Mesenchymal stem cell (in vitro differentiated cells and primary cell): Measurements from ENCODE around the gene SMOC2.
"Not testable (repeated sequence)": the region's sequence is repeated elsewhere in the genome, so short reads cannot be mapped to it uniquely, and the experiment has no call there.

Source experiments
- DNase-seq: peaks from one replicate; pipeline ENCODE4 v3.0.0-alpha.2; 2013
- H2AFZ ChIP-seq: one replicate; pipeline ENCODE4 v1.6.1; 2013; ENCODE audit warnings: low read depth, mild to moderate bottlenecking, control low read depth, inconsistent platforms, low read length, moderate library complexity
- H2AK5ac ChIP-seq: 2 replicates; pipeline ENCODE4 v1.6.1; 2013; ENCODE audit warnings: low read length, moderate library complexity, mild to moderate bottlenecking, inconsistent platforms; ENCODE audit not compliant: severe bottlenecking
- H2BK120ac ChIP-seq: one replicate; pipeline ENCODE4 v1.6.1; 2013; ENCODE audit warnings: low read depth, mild to moderate bottlenecking, inconsistent platforms, low read length, moderate library complexity
- H2BK12ac ChIP-seq, 2 experiments: one replicate each; pipeline ENCODE4 v1.6.1; 2013; ENCODE audit warnings: inconsistent platforms in 2 of 2, low read length in 2 of 2, mild to moderate bottlenecking in 2 of 2, moderate library complexity in 2 of 2, control low read depth in 1 of 2
- H2BK15ac ChIP-seq: one replicate; pipeline ENCODE4 v1.6.1; 2013; ENCODE audit warnings: mild to moderate bottlenecking, low read depth, inconsistent platforms; ENCODE audit not compliant: poor library complexity, severe bottlenecking
- H2BK5ac ChIP-seq: 2 replicates; pipeline ENCODE4 v1.6.1; 2013; ENCODE audit warnings: low read depth, mild to moderate bottlenecking, low read length, control low read depth, inconsistent platforms; ENCODE audit not compliant: poor library complexity, severe bottlenecking
- H3K14ac ChIP-seq, 2 experiments: one replicate each; pipeline ENCODE4 v1.6.1; 2013; ENCODE audit warnings: inconsistent platforms in 2 of 2, low read length in 2 of 2, control low read depth in 1 of 2, mild to moderate bottlenecking in 1 of 2, moderate library complexity in 1 of 2
- H3K18ac ChIP-seq, 2 experiments: one replicate each; pipeline ENCODE4 v1.6.1; 2013; ENCODE audit warnings: inconsistent platforms in 2 of 2, low read length in 2 of 2, control low read depth in 1 of 2, low read depth in 1 of 2, mild to moderate bottlenecking in 1 of 2
- H3K23ac ChIP-seq, 2 experiments: one replicate each; pipeline ENCODE4 v1.6.1; 2013; ENCODE audit warnings: inconsistent platforms in 2 of 2, low read length in 2 of 2, mild to moderate bottlenecking in 2 of 2, moderate library complexity in 2 of 2, control low read depth in 1 of 2
- H3K27ac ChIP-seq: 2 replicates; pipeline ENCODE4 v1.5.1; 2013; ENCODE audit warnings: mild to moderate bottlenecking, moderate library complexity, low read length, control low read depth, inconsistent platforms; ENCODE audit not compliant: poor library complexity, severe bottlenecking
- H3K27me3 ChIP-seq, 2 experiments: 2 replicates each; pipeline versions ENCODE4 v1.6.1 to v1.7.0; 2013; ENCODE audit warnings: low read length in 2 of 2, mild to moderate bottlenecking in 2 of 2, moderate library complexity in 2 of 2, control low read depth in 1 of 2, inconsistent platforms in 1 of 2; ENCODE audit not compliant: control insufficient read depth in 1 of 2, insufficient read depth in 1 of 2
- H3K36me3 ChIP-seq, 2 experiments: 2 replicates each; pipeline versions ENCODE4 v1.6.1 to v1.7.0; 2013; ENCODE audit warnings: low read length in 2 of 2, control low read depth in 1 of 2, inconsistent platforms in 1 of 2, low read depth in 1 of 2, mild to moderate bottlenecking in 1 of 2; ENCODE audit not compliant: insufficient read depth in 2 of 2, control insufficient read depth in 1 of 2
- H3K4ac ChIP-seq, 2 experiments: one replicate each; pipeline ENCODE4 v1.6.1; 2013; ENCODE audit warnings: inconsistent platforms in 2 of 2, low read length in 2 of 2, mild to moderate bottlenecking in 2 of 2, moderate library complexity in 2 of 2, control low read depth in 1 of 2, low read depth in 1 of 2
- H3K4me1 ChIP-seq: 2 replicates; pipeline ENCODE4 v1.6.1; 2013; ENCODE audit warnings: low read depth, low read length, control low read depth; ENCODE audit not compliant: control insufficient read depth, insufficient read depth
- H3K4me2 ChIP-seq: 2 replicates; pipeline ENCODE4 v1.6.1; 2013; ENCODE audit warnings: low read length, mild to moderate bottlenecking, inconsistent platforms; ENCODE audit not compliant: poor library complexity, severe bottlenecking
- H3K4me3 ChIP-seq, 2 experiments: 2 replicates each; pipeline versions ENCODE4 v1.5.1 to v1.7.0; 2013; ENCODE audit warnings: low read length in 2 of 2, mild to moderate bottlenecking in 2 of 2, control low read depth in 1 of 2, low read depth in 1 of 2; ENCODE audit not compliant: insufficient read depth in 1 of 2
- H3K79me1 ChIP-seq: replicated peaks from 2 replicates; pipeline ENCODE4 v1.6.1; 2013; ENCODE audit warnings: mild to moderate bottlenecking, control low read depth, low read length, inconsistent platforms; ENCODE audit not compliant: poor library complexity, severe bottlenecking
- H3K9ac ChIP-seq: 2 replicates; pipeline ENCODE4 v1.7.0; 2013; ENCODE audit warnings: mild to moderate bottlenecking, low read length, moderate library complexity
- H3K9me3 ChIP-seq: 2 replicates; pipeline ENCODE4 v1.7.0; 2013; ENCODE audit warnings: mild to moderate bottlenecking, low read length; ENCODE audit not compliant: control insufficient read depth
- H4K8ac ChIP-seq: one replicate; pipeline ENCODE4 v1.6.1; 2013; ENCODE audit warnings: inconsistent platforms, mild to moderate bottlenecking, low read length, moderate library complexity
- H4K91ac ChIP-seq: one replicate; pipeline ENCODE4 v1.6.1; 2013; ENCODE audit warnings: mild to moderate bottlenecking, low read length, inconsistent platforms
- WGBS: methylation state at CpG from one replicate; pipeline ENCODE4 v1.1.7; 2013; ENCODE audit warnings: mixed read lengths; 5-methylcytosine and 5-hydroxymethylcytosine counted together

Gene SMOC2

GRCh38 chr6:168609914-168610490 lies 169.0 kb downstream of the SMOC2 start:
- H3K4ac ChIP-seq: no peak overlapping the region
- 81% methylated on average over 7 of the region's 9 CpGs for WGBS
- H3K9me3 ChIP-seq: no peaks in the 10 kb centered on the region
- no peak overlapping the region for H3K4me2 ChIP-seq
- no peak overlapping the region for H2BK15ac ChIP-seq
- no peaks in the 10 kb centered on the region for H3K79me1 ChIP-seq
- no peak overlapping the region for H2BK120ac ChIP-seq
- no peak overlapping the region for H2AK5ac ChIP-seq
- no peak for DNase-seq
- H3K4me1 ChIP-seq: no peaks in the 10 kb centered on the region
- no peak overlapping the region for H3K14ac ChIP-seq
- no peak overlapping the region for H3K23ac ChIP-seq
- H2AFZ ChIP-seq: no peak overlapping the region
- no peak overlapping the region for H2BK5ac ChIP-seq
- H3K36me3 ChIP-seq: no peaks in the 10 kb centered on the region
- no peak overlapping the region for H3K9ac ChIP-seq
- H4K8ac ChIP-seq: no peak overlapping the region
- peaks cover 1 to 3% of the 10 kb centered on the region in 2 experiments for H3K27me3 ChIP-seq
- no peak overlapping the region for H3K27ac ChIP-seq
- no peak overlapping the region for H2BK12ac ChIP-seq
- no peak overlapping the region for H3K18ac ChIP-seq
- no peak overlapping the region for H3K4me3 ChIP-seq
- no peak overlapping the region for H4K91ac ChIP-seq

- not testable (repeated sequence) for H2AFZ ChIP-seq, H3K79me1 ChIP-seq, DNase-seq, H3K27ac ChIP-seq, H3K4me2 ChIP-seq, H3K14ac ChIP-seq, H3K9me3 ChIP-seq, H2BK5ac ChIP-seq, H4K8ac ChIP-seq, H3K18ac ChIP-seq, H3K4me3 ChIP-seq, H3K4me1 ChIP-seq, H3K27me3 ChIP-seq, H2BK12ac ChIP-seq, H2BK15ac ChIP-seq, H3K36me3 ChIP-seq, H4K91ac ChIP-seq, H2BK120ac ChIP-seq, H3K4ac ChIP-seq, H3K23ac ChIP-seq, H2AK5ac ChIP-seq, H3K9ac ChIP-seq
- 91% methylated on average over 4 of the region's 12 CpGs for WGBS
Measured at GRCh38 chr6:168610966-168611365, 170.0 kb downstream of the SMOC2 start.

GRCh38 chr6:168611691-168612090 lies 170.7 kb downstream of the SMOC2 start:
- Histone ChIP-seq H3K27ac (no peak overlapping the region), H3K4ac (no peak overlapping the region), H2AFZ (no peak overlapping the region), H3K36me3 (no peaks in the 10 kb centered on the region), H3K4me1 (no peaks in the 10 kb centered on the region), H3K18ac (no peak overlapping the region), H3K4me2 (no peak overlapping the region), H2BK5ac (no peak overlapping the region), H2BK15ac (no peak overlapping the region), H3K27me3 (peaks cover 0 to 2% of the 10 kb centered on the region in 2 experiments), H3K79me1 (no peaks in the 10 kb centered on the region), H4K8ac (no peak overlapping the region), H3K9ac (no peak overlapping the region), H2AK5ac (no peak overlapping the region), H4K91ac (no peak overlapping the region), H3K4me3 (no peak overlapping the region), H3K9me3 (no peaks in the 10 kb centered on the region), H2BK120ac (no peak overlapping the region), H2BK12ac (no peak overlapping the region), H3K23ac (no peak overlapping the region), H3K14ac (no peak overlapping the region)
- DNase-seq: no peak
- WGBS: 86% methylated on average over 14 of the region's 14 CpGs

GRCh38 chr6:168612586-168612985 lies 171.6 kb downstream of the SMOC2 start:
- Histone ChIP-seq H3K4me3 (no peak overlapping the region), H3K23ac (no peak overlapping the region), H3K9ac (no peak overlapping the region), H3K36me3 (no peaks in the 10 kb centered on the region), H2BK12ac (no peak overlapping the region), H4K91ac (no peak overlapping the region), H4K8ac (no peak overlapping the region), H2BK15ac (no peak overlapping the region), H3K27ac (no peak overlapping the region), H3K4me1 (no peaks in the 10 kb centered on the region), H3K18ac (no peak overlapping the region), H3K14ac (no peak overlapping the region), H2BK5ac (no peak overlapping the region), H3K27me3 (peaks cover 0 to 2% of the 10 kb centered on the region in 2 experiments), H3K9me3 (no peaks in the 10 kb centered on the region), H2BK120ac (no peak overlapping the region), H3K4me2 (no peak overlapping the region), H3K4ac (no peak overlapping the region), H3K79me1 (no peaks in the 10 kb centered on the region), H2AK5ac (no peak overlapping the region), H2AFZ (no peak overlapping the region)
- no peak for DNase-seq
- 92% methylated on average over 13 of the region's 13 CpGs for WGBS
